Retina (tissue), 1 donor: Measurements from ENCODE around the gene KCNK5.

Source experiments
- DNase-seq: peaks from one replicate; pipeline ENCODE4 v3.0.0-alpha.2; 2016

The KCNK5 gene

DNA sequence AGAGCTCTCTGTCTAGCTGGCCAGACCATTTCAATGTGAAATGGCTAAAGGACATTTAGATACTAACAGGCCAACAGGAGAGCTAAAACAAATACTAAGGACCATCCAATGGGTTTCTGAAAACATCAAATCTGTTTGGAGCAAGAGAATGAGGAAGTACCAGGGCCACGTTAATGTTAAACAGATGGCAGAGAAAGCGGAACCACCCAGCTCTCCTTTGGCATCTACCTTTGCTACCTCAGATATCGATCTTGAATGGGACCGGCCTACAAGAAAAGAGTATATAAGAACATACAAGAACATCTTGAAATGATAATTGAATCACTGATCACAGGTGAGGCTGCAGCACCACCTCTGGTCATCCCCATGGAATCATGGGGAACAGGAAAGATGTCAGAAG is 31.8 kb downstream of the KCNK5 start:
- DNase-seq = no peak

DNA sequence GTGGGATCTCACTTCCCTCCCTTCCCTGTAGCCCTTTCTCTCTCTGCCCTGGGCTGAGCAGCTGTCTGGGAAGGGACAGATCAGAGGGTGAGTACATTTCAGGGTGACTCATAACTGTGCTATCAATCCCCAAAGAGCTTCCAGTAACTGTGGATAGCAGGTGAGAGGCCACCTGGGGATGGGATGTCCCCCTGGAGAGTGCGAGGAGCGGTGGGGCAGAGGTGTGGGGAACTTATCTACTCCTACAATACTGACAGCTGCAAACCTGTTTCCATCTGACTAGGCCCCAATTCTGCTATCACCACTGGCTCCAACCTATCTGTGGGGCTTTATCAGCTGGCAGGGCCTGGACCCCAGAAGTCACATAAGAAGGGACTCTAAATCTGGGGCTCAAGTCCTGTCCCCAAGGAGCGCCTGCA is 32.6 kb downstream of the KCNK5 start:
- no peak for DNase-seq

DNA sequence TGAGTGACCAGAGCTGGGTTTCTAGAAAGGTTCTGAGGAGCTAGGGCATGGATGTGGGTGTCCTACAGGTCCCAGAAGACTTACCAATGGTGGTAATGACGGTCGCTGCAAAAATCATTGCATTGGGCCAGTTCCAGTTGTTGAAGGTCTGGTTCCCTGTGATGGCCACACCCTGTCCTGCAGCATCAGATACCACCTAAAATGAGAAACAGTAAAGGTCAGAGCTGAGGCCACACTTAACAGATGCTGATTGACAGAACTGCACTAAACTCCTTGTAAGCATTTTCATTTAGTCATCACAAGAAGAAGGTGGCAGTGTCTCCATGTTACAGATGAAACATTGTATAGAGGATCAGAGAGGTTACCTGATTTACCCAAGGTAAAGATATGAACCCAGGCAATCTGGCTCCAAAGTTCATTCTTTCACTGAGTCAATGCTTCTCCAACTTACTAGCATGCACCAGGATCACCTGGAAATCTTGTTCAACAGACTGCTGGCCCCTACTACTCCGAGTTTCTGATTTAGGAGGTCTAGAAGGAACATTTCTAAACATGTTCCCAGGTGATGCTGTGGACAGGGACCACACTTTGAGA is 33.4 kb downstream of the KCNK5 start:
- DNase-seq = no peak

DNA sequence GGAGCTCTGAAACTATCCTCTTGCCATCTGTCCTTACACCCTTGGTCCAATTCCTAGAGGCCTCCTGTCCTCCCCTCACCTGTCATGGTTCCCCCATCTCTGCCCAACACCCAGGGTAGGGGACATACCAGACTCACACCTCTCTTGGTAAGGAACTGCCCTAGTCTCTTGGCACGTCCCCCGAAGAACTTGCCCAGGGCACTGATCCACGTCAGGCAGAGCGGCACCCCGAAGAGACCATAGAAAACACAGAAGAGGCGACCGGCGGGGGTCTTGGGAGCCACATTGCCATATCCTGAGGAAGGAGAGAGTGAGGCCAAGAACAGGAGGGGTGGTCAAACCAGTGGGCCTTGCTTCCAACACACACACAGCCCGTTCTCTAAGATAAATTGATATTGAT is 34.8 kb downstream of the KCNK5 start:
- no peak for DNase-seq

DNA sequence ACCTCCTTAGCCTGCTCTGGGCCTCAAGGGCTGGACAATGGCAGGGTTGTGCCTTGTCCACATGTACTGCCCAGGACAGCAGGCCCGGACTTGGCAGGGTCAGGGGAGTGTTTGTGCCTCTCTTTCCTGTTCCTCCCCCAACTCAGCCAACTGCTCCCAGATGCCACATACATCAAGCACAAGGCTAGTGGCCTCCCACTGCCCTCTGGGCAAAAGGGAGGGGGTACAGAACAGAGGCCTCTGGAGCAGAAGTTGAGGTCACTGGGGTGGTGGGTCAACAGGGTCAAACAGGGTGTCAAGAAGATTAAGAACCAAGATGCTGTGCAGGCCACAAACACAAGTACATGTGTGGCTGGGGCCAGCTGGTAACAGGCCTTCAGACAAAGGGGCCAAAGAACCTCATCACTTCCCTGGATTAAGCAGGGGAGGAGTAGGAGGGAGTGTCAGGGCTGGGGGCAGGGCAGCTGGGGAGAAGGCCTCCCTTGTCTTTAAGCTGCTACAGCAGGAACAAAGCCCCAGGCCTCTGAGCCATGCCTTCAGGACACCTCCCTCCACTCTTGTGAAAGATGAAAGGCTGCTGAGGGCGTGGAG is 36.0 kb downstream of the KCNK5 start:
- peak; percentile 49 for DNase-seq

DNA sequence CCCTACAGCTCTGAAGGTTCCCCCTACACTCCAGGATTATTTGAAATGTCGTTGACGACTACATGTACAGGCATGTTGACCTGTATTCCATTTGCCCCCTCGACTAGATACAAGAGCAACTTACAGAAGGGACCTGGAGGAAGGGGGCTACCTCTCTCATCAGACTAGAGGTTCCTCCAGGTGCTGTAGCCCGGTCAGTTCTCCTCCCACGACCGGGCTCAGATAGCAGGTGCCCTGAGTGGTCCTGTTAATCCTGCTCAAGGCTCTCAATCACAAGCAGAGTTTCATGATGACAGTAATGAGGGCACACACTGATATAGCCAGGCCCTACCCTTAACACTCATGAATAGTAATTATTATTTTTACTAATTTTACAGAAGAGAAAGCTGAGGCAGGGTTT is 36.5 kb downstream of the KCNK5 start:
- no peak for DNase-seq

DNA sequence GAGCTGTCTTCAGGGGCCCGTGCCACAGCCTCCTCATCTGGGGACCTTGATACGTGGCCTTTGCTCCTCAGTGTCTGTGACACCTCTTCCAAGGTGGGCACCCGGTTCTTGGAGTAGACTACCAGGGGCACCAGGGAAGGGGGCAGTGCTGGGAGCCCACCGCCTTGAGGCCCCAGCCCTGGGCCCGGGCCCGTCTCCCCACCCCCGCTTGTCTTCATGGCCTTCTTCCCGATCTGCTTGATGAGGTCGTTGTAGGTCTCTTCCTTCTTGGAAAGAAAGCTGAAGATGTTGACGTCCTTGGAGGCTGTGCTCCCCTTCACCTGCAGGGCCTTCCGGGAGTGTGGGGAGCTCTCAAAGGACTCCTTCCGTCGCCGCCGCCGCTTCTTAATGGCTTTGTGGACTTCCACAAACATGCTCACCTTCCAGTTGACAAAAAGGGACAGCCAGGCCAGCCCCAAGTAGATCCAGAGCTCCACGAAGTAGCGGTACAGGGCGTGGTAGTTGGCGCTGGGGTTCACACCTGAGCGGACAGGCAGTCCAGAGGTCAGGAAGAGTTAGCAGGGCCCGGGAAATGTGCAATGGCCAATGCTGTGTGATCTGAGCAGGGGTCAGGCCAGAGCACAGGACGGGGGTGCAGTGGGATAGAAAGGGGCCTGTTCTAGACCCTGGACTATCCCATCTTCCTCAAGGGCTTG is 37.9 kb downstream of the KCNK5 start:
- no peak for DNase-seq

DNA sequence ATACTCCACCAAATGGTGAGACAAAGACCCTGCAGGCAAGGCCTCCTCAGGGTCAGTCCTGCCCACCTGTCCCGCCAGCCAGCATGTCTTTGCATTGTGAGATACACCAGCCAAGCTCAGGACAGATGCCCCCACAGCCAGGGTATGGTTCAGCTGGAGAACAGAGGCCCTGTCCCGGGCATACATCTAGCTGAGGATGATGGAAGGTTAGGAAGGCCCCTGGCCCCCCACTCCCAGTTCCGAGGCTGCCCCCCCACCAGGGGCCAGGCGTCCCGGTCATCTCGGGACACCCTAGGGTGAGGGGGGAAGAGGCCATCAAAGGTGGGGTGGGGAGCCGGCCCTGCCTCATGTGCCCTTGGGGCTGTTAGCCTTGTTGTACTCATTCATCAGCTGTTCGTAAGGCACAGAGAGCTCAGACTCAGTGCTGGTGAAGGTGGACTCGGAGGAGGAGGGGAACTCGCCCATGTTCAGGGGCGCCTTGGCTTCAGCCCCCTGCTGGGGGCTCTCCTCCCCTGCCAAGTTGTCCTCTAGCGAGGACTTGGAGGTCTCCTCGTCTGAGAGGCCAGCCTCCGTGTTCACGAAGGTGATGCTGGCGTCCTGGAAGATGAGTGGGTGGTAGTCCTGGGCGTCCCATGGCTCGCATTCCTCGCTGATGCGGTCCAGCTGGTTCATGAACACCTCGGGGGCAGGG is 38.6 kb downstream of the KCNK5 start:
- DNase-seq = no peak

DNA sequence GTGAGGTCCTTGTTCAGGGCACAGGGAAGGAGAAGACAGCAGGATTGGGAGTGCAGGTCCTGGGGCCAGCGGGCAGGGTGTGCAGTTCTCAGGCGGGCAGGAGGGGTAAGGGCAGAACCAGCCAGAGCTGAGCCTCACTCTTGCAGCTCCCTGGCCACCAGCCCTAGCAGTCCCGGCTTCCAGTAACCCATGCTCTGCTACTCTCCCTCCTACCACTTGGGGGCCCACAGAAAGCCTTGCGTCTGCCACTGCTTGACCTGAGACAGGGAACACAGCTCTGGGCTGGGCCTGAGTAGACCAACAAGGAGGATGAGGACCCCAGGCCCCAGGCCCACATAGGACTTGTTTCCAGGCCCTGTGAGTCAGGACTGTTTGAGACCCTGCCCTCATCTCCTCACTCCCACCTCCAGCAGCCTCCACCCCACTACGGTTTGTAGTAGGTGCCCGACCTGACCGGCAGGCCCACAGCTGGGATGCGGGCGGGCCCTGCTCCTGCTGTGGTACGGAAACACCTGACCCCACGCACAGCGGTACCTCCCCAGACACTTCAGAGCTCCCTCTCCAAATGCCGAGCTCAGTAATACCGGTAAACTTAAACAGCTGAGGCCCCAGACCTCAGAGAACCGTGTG is 39.2 kb downstream of the KCNK5 start:
- DNase-seq = peak; percentile 41

DNA sequence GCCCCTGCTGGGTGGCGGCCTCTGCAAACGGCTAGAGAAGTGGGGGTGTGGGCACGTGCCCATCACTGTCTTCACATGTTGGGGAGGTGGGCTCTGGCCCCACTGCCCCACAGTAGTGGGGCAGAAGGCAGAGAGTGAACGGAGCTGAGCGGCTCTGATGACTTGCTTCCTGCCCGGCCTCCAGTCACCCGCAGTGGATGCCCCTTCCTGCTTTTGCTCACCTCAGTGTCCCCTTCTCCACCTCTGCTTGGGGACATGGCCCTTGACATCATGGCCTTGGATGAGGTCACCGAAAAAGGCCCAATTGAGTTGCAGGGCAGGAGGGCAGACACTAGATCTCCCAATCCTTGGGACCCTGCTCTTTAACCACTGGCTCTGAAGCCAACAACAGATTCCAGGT is 40.1 kb downstream of the KCNK5 start:
- DNase-seq = no peak

DNA sequence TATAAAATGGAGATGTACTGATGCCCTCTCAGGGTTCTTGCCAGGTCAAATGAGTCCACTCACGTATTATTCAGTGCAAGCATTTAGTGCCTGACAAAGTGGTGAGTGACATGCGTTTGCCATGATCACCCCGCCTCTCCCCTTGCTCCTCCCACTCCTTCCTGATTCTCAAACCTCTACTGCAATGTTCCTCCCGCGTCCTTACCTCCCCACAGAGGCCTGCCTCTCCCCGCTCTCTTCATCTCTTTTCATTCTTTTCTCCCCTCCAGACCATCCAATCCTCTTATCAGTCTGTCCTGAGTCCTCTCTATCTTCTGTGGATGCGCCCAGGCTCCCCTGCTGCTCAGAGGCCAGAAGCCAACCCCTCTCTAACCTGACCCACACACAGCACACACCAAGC is 40.7 kb downstream of the KCNK5 start:
- no peak for DNase-seq

DNA sequence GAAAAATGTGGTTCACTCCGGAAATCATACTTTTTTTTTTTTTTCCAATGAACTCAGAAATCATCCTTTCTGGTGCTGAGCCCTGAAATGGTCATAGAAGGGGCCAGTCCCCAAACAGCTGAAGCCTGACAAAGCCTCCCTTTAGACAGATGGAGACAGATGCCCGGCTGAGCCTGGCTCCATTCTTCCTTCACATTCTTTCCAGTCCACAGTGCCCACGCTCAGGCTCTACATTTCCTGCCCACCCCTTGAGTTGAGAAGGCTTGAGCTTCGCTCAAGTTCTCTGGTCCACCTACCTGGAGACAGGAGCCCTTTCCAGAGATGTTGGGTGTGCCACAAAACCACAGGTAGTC is 41.2 kb downstream of the KCNK5 start:
- no peak for DNase-seq

DNA sequence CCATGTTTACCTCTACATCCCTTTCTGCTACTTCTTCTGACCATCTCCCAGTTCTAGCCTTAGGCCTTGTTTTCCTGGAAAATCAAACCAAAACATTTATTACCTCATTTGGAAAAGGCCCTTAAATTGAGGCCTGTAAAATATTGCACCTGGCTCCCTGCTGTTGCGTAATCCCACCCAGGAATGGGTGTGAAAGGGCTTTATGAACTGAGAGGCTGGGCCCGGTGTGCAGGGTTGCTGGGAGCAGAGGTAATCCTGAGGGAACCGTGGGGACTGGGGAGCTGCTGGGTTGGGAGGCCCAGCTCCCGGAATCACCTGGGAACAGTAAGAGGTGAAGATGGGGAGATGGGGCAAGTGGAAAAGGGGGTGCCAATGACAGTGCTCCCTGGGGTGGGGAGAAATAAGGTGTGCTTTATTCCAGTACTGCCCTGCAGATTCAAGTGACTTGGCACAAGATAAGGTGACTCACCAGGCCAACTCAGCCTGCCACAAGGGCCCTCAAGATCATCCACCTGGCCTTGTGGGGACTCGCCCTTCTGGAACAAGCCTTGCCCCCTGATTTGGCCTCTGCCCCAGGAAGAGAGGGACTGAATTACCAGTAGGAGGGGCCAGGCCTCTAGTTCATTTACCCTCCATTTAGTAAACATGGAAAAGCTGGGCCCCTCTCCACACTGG is 44.2 kb downstream of the KCNK5 start:
- DNase-seq = no peak

DNA sequence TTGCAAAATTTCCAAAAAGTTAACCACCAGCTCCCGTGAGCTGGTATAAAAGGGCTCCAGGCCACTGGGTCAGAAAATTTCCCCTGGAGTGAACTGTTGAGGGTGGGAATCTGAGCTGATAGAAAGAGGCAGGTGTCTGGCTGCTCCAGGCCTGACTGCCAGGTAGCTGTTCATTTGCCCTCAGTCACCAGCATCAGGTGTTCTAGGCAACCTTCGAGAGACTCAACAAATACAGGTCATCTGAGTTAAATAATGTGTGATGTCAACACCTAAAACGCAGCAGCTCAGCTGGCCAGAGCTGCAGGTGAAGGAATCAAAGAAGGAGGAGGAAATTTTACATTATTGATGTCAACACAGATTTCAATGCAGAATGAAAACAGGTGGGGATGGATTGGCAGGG is 46.7 kb downstream of the KCNK5 start:
- no peak for DNase-seq

DNA sequence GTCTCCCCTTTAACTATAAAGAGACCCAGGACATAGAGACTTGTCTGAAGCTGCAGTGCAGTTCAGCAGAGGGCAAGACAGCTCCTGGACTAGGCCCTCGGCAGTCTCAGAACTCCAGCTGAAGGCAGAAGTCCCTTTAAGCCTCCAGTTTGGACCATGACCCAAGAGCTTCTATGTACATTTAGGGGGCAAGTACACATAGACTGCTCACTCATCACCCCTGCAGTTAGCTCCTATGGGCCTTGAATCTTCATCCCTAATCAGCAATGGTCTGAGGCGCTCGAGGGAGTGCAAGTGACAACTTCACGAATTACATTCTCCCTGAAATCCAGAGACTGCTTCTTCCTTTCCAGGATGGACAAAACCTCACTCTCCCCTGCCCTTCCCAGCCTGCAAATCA is 47.4 kb downstream of the KCNK5 start:
- DNase-seq = no peak

DNA sequence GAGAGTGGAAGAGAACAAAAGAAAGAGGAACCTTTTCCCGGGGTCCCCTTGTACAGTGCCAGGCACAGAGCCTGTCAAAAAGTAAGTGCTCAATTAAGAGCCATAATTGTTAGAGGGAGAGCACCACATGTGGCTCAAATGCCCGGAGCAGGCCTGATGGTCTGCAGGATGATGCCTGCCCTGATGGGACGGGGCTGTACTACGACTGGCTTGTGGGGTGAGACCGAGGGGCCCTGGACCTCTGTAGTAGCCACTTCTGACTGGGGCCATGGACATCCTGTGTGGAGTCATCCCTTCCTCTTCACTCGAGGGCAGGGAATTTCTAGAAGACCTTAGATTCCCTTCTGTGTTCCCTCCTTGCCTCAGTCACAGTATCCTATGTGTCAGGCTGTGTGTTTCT is 47.9 kb downstream of the KCNK5 start:
- DNase-seq = no peak

DNA sequence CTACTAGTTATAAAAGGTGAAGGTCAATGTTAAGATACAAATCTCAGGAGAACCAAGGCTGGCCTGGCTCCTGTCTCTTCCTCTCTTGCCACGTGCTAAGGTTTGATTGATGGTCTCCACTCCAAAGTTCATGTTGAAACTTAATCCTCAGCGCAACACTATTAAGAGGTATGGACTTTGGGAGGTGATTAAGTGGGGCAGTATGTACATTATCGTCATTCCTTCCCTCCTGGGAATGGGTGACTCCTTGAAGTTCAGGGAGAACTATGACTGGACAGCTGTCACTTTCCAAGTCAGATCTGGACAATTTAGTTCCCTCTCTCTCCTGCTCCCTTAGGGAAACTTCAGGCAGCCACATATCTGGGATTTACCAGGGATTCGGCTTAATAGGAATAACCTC is 50.5 kb downstream of the KCNK5 start:
- no peak for DNase-seq

DNA sequence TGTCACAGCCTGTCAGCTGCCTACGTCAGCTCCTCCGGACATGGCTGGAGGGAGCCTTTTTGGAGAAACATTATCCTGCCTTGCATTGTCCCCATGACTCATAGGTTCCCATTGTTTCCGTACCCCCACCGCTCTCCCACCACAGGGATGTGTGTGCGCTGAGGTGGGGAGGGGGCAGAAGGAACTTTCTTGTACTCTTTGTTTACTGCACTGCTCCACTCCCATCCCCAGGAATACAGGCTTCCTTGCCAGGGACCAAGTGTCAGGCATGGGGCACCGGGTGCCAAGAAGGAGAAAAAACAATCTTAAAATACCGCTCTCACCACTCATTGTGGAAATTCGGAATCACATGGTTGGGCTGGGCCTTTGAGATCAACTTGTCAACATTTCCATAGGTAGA is 51.0 kb downstream of the KCNK5 start:
- DNase-seq = no peak

DNA sequence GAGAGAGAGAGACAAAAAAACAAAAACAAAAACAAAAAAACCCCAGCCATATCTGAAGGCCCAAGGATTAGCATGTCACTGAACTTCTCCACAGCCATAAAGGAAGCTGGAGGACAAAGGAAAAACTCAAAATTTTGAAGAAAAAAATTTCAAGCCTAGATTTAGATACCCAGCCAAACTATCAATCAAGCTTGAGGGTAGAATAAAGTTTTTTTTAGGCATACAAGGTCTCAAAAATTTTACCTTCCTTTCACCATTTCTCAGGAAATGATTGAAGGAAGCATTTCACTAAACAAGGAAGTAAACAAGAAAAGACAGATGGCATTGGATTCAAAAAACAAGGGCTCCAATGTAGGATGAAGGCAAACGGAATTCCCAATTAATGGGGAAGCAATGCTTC is 52.1 kb downstream of the KCNK5 start:
- DNase-seq = no peak

DNA sequence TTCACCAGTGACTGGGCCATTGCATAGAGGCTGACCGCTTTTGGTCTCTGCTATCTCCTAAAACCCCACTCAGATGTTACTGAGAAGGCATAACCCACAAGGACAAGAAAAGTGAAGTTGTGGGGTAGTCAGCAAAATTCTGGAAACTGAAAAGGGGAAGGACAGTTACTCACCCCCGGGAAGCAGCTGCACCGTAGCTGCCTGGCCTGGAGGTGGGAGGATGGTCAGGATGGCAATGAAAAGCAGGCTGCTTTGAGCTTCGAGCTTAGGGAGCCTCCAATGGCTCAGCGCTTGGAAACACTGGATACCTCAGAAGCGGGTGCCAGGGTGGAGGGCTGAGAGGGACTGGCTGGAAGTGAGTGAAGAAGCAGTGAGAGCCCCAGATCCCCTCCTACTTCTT is 56.0 kb downstream of the KCNK5 start:
- no peak for DNase-seq

DNA sequence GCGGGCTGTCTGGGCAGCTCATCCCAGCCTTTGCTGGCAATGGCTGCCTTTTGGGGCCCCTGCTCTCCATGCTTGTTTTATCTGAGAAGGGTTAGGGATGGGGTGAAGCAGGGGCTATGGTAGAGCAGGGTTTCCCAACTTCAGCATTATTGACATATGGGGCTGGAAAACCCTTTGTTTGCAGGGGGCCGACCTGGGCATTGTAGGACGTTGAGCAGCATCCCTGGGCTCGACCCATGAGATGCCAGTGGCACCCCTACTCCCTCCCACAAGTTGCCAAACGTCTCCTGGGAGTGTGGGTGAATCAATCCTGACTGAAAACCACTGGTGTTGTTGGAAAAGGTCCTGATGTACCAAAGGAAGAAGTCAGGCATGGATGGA is 56.9 kb downstream of the KCNK5 start:
- DNase-seq = no peak

DNA sequence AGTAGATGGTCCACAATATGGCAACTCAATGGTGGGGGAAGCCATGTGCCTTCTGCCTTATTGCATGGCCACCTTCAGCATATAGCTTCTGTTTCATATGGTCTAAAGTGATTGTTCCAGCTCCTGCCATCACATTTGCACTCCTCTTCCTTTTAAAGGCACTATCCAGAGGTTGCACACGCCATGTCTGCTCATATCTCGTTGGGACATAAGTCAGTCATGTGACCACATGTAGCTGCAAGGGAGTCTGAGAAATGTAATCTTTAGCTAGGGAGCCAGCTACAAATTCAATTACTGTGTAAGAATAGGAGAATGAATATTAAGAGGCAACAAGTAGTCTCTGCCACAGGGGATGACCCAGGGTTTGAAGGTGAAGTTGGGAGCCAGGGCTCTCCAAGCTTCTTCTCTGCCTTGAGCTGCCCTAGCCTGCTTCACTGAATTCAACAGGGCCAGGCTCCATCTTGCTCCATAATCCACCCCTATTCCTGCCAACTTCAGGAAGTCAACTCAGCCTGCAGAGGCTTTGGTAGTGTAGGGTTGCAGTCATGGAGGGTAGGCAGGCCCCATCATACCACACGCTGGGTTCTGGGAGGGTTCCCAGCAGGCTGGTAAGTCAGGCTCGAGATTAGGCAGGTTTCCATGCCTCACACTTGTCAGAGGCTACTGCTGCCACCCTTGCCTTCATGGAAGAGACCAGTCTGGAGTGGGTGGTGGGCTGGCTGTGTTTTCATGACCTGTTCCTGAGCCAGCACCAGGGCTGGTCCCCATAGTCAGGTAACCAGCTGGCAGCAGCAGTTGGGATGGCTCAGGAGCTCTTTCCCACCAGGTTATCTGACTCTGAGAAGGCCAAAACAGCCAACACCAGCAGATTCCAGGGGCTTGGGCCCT is 57.5 kb downstream of the KCNK5 start:
- no peak for DNase-seq
